GM12801 (cell line): ENCODE measurements around the gene ADARB2.

ENCODE experiments used
- TF ChIP-seq, protein P1 (sequence below): IDR thresholded peaks from one replicate; pipeline ENCODE4 v1.5.1; 2011; ENCODE audit warnings: control low read depth; ENCODE audit not compliant: insufficient read length; ENCODE audit errors: extremely low read depth

The ADARB2 gene

DNA sequence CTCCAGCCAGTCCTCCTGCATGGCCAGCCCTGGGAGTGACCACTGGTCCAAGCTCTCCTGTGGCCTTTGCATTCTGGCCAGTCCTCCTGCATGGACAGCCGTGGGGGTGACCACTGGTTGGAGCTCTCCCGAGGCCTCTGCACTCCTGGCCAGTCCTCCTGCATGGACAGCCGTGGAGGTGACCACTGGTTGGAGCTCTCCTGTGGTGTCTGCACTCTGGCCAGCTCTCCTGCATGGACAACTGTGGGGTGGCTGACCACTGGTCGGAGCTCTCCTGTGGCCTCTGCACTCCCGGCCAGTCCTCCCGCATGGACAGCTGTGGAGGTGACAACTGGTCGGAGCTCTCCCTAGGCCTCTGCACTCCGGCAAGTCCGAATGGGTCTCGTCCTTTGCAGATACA is 28.7 kb upstream of the ADARB2 start:
- TF ChIP-seq, protein P1, sequence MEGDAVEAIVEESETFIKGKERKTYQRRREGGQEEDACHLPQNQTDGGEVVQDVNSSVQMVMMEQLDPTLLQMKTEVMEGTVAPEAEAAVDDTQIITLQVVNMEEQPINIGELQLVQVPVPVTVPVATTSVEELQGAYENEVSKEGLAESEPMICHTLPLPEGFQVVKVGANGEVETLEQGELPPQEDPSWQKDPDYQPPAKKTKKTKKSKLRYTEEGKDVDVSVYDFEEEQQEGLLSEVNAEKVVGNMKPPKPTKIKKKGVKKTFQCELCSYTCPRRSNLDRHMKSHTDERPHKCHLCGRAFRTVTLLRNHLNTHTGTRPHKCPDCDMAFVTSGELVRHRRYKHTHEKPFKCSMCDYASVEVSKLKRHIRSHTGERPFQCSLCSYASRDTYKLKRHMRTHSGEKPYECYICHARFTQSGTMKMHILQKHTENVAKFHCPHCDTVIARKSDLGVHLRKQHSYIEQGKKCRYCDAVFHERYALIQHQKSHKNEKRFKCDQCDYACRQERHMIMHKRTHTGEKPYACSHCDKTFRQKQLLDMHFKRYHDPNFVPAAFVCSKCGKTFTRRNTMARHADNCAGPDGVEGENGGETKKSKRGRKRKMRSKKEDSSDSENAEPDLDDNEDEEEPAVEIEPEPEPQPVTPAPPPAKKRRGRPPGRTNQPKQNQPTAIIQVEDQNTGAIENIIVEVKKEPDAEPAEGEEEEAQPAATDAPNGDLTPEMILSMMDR = no peak

DNA sequence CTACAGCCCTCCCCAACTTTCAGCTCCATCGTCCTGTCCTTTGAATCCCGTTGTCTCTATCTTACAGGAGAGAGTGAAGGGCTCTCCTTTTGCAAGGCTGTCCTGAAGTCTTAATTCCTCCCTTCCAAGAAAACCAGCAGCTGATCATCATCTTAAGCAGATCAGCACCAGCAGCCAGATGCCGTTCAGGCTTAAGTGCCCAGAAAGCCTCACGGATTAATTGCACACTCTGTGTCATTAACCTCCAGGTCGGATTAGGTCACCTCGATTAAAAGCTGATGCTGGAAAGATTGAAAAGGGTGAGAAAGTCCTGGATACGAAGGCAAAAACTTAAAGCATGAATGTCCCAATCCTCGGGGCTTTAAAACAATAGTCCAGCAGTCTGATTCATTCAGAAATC is 24.8 kb upstream of the ADARB2 start:
- TF ChIP-seq, protein P1 = no peak

DNA sequence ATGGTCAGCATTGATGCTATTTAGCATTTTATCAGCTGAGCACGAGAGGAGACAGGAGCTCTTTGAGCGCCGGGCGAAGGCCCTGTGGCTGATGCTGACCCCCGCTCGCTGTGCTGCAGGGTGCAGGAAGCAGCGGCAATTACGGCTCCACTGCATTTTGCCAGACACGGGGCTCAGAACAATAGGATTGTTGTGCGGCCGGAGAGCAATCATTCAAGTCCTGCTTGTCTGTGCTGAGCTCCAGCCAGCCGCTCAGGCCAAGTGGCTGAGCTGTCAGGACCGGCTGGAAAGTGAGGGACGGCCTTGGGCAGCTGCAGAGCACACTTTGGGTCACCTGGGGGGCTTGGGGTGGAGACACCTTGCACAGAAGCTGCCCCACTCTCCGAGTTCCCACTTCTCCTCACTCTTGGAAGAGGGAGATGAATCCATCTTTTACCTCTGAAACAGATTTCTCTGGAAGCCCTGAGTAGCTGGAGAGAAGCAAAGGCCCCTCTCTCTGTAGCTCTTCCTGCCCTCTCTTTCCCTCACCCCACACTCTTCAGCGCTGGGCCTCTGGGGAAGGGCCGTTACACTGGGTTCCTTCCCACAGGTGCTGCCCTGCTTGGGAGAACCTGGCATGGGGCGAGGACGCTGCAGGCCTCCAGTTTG is 17.3 kb upstream of the ADARB2 start:
- TF ChIP-seq, protein P1 = no peak

DNA sequence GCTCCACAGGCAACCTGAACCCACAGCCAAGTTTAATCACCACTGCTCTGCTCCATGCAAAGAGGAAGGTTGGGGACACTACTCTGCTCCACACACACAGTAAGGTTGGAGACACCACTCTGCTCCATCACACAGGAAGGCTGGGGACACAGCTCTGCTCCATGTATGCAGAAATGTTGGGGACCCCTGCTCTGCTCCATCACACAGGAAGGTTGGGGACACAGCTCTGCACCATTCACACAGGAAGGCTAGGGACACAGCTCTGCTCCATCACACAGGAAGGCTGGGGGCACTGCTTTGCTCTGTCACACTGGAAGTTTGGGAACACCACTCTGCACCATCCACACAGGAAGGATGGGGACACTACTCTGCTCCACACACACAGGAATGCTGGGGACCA is 14.8 kb upstream of the ADARB2 start:
- TF ChIP-seq, protein P1 = no peak

DNA sequence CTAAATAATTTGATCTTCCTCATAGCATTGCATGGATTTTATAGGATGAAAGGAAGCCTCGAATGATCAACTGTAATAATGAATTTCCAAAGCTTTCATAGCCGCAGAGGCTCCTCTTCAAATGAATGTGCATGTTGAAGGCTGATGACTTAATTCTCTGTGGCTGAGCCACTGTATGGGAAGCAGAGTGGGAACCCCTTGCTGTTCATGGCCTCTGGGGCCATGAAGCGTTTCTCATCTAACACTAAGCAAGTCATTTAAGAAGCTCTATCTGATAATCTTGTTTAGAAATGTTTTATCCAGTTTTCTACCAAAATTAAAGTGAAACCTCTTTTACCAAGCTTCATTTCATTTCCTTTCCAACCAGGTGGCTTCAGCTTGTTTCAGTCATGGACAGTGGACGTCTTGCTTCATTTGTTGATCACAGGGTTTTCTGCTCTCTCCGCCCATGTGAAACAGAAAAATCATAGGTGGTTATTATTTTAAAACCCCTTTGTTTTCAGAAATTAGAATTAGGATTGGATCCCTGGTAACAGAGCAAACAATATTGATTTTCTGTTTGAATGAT is 10.3 kb upstream of the ADARB2 start:
- TF ChIP-seq, protein P1 = no peak

DNA sequence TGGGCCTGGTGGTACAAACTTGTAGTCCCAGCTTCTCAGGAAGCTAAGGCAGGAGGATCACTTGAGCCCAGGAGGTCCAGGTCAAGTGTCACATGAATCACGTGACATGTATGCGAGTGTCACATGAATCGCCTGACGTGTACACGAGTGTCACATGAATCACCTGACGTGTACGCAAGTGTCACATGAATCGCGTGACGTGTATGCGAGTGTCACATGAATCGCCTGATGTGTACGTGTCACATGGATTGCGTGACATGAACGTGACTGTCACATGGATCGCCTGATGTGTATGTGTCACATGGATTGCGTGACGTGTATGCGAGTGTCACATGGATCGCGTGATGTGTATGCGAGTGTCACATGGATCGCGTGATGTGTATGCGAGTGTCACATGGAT is 9.5 kb upstream of the ADARB2 start:
- TF ChIP-seq, protein P1 = no peak

DNA sequence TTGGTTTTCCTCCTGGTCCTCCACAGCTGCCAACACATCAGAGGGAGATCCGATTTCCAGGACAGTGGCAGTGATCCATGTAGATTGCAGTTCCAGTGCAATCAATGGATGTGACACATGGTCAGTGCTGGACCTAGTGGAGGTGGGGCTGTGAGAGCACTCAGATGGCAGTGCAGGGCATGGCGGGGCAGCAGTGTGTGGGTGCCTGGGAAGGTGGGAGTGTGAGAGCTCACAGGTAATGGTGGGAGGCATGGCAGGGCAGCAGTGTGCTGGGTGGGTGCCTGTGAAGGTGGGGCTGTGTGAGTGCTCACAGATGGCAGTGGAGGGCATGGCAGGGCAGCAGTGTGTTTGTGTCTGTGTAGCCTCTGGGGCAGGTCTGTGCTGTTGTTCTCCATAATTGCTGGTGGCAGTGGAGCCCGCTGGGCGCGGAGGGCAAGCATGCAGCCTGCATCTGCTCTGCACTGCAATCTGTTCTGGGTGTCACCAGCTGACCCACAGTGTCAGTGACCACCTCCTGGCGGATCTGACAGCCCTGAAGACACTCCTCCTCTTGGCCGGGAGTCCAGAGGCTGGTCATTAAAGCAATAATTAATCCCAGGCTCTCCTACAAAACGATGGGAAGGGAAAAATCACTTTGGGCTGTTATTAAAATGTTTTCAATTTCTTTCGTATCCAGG is 8.6 kb upstream of the ADARB2 start:
- TF ChIP-seq, protein P1 = no peak
